Natural killer cell (primary cell): ENCODE measurements around the gene STAT5B. TPM values are rescaled to one million over a fixed set of nuclear protein-coding genes. Genes with fewer than 3 reads are reported as not detected.

Experiments
- ATAC-seq, 3 donors: fragments of 150-1000 bp in 2 of 3; fragments of 200-7000 bp in 1 of 3; cut with Tn5 transposase; 1 replicate in 1 of 3; 2 replicates in 2 of 3; pipeline ENCODE4 v1.10.0; 2021; ENCODE audit warnings: mild to moderate bottlenecking in 2 of 3, moderate library complexity in 2 of 3
- DNase-seq, 2 donors: peaks; one replicate each; pipeline versions ENCODE4 v3.0.0 to v3.0.0-alpha.2; 2013 to 2021; ENCODE audit warnings: mixed read lengths in 1 of 2
- H3K27ac ChIP-seq: one replicate; pipeline ENCODE4 v1.5.1; 2013; ENCODE audit warnings: mild to moderate bottlenecking, low read length
- H3K27me3 ChIP-seq: one replicate; pipeline ENCODE4 v1.6.1; 2013; ENCODE audit warnings: low read length; ENCODE audit not compliant: control insufficient read depth, insufficient read depth
- H3K36me3 ChIP-seq: one replicate; pipeline ENCODE4 v1.6.1; 2013; ENCODE audit warnings: low read length; ENCODE audit not compliant: control insufficient read depth, insufficient read depth
- H3K4me1 ChIP-seq: one replicate; pipeline ENCODE4 v1.6.1; 2013; ENCODE audit warnings: low read length; ENCODE audit not compliant: control insufficient read depth, insufficient read depth
- H3K4me3 ChIP-seq: one replicate; pipeline ENCODE4 v1.5.1; 2013; ENCODE audit warnings: low read length
- H3K9me3 ChIP-seq: one replicate; pipeline ENCODE4 v1.6.1; 2013; ENCODE audit warnings: low read length; ENCODE audit not compliant: control insufficient read depth, insufficient read depth
- H3K27ac Mint-ChIP-seq, 2 donors: one replicate each; pipeline ENCODE4 v1.8.0; 2022; ENCODE audit warnings: mild to moderate bottlenecking in 2 of 2, mixed read lengths in 2 of 2, moderate library complexity in 1 of 2
- H3K27me3 Mint-ChIP-seq, 2 donors: one replicate each; pipeline ENCODE4 v1.8.0; 2022; ENCODE audit warnings: low read depth in 2 of 2, mixed read lengths in 2 of 2
- H3K36me3 Mint-ChIP-seq: one replicate; pipeline ENCODE4 v1.8.0; 2022; ENCODE audit warnings: mixed read lengths
- H3K4me1 Mint-ChIP-seq, 2 donors: one replicate each; pipeline ENCODE4 v1.8.0; 2022; ENCODE audit warnings: mixed read lengths in 2 of 2
- H3K4me3 Mint-ChIP-seq: one replicate; pipeline ENCODE4 v1.8.0; 2022; ENCODE audit warnings: mild to moderate bottlenecking, moderate library complexity, mixed read lengths
- H3K9me3 Mint-ChIP-seq, 2 donors: one replicate each; pipeline ENCODE4 v1.8.0; 2022; ENCODE audit warnings: mixed read lengths in 2 of 2
- CTCF ChIP-seq: fragments of 200-600 bp; IDR thresholded peaks from one replicate; pipeline ENCODE4 v1.8.0; 2022; ENCODE audit warnings: antibody characterized with exemption
- whole genome bisulfite sequencing: methylation state at CpG from one replicate; pipeline ENCODE4 v1.1.7; 2013; ENCODE audit warnings: missing lambda C conversion rate; ENCODE audit not compliant: insufficient coverage; 5-methylcytosine and 5-hydroxymethylcytosine counted together
- intact Hi-C: fragments of 100-400 bp; cut with micrococcal nuclease; formaldehyde crosslinking; loops from one replicate; pipeline ENCODE4 v1.14.2; 2022
- total RNA-seq, 4 donors: library from RNA; stranded (reverse); fragments of 120-200 nt in 1 of 4; gene quantifications; one replicate each; pipeline versions ENCODE4 v1.2.3 to v1.2.4, GENCODE V29; 2013 to 2022

The STAT5B gene
- 100 to 1,000 TPM in 2 of 3 donors, 10 to 100 TPM in 1; 79.9 to 112 (median 103) TPM for total RNA-seq
- total RNA-seq (2013), result 70.5 TPM

- intact Hi-C loops, result loop anchor here (10.0 kb wide), 1 partner anchor 51 kb away; no protein-coding TSS in a partner anchor
- H3K27me3 Mint-ChIP-seq, result no peaks in the 10 kb centered on the region
- Histone ChIP-seq H3K9me3 (no peaks in the 10 kb centered on the region), H3K4me3 (peak within 1 kb of the TSS; percentile 73), H3K4me1 (peaks cover 19% of the 10 kb centered on the region), H3K27ac (peak within 1 kb of the TSS; percentile 74), H3K27me3 (no peaks in the 10 kb centered on the region), H3K36me3 (no peaks in the 10 kb centered on the region)
- peak; percentile 82 to 88 for DNase-seq
- no peaks in the 10 kb centered on the region for H3K36me3 Mint-ChIP-seq
- under 1% methylated on average over 47 of the region's 47 CpGs for WGBS
- peak within 1 kb of the TSS; percentile 98 for H3K4me3 Mint-ChIP-seq
- peaks cover 52 to 56% of the 10 kb centered on the region in 2 donors for H3K4me1 Mint-ChIP-seq
- no peaks in the 10 kb centered on the region for H3K9me3 Mint-ChIP-seq
- ATAC-seq, result peak; percentile 77 to 92 (median 83)
- no peak for TF ChIP-seq CTCF
- peak within 1 kb of the TSS; percentile 88 to 92 for H3K27ac Mint-ChIP-seq
Observed at GRCh38 chr17:42276359-42276608, at the start of gene STAT5B. Gene STAT5B, minus strand, starts transcription at chr17:42276391. Its CDS starts 44,264 bp downstream, at chr17:42232127.

- Mint-ChIP-seq H3K4me1 (peaks cover 8 to 14% of the 10 kb centered on the region in 2 donors), H3K9me3 (no peaks in the 10 kb centered on the region), H3K36me3 (peaks cover 11% of the 10 kb centered on the region), H3K27ac (no peak overlapping the region), H3K27me3 (no peaks in the 10 kb centered on the region), H3K4me3 (no peak overlapping the region)
- DNase-seq, result no peak
- no peak for TF ChIP-seq CTCF
- Histone ChIP-seq H3K9me3 (no peaks in the 10 kb centered on the region), H3K36me3 (peaks cover 72% of the 10 kb centered on the region), H3K27ac (no peak overlapping the region), H3K4me3 (no peak overlapping the region), H3K4me1 (peaks cover 9% of the 10 kb centered on the region), H3K27me3 (no peaks in the 10 kb centered on the region)
- intact Hi-C loops, result no loop called here
- no peak for ATAC-seq
- 92% methylated on average over 7 of the region's 7 CpGs for WGBS
Observed at GRCh38 chr17:42325026-42325425, 48.8 kb upstream of the STAT5B start.

- Histone ChIP-seq H3K27ac (no peak overlapping the region), H3K36me3 (peaks cover 62% of the 10 kb centered on the region), H3K27me3 (no peaks in the 10 kb centered on the region), H3K4me3 (no peak overlapping the region), H3K9me3 (no peaks in the 10 kb centered on the region), H3K4me1 (peaks cover 14% of the 10 kb centered on the region)
- Mint-ChIP-seq H3K27me3 (no peaks in the 10 kb centered on the region), H3K27ac (peak overlapping the region in 1 of 2 donors; percentile 31), H3K4me3 (no peak overlapping the region), H3K4me1 (peaks cover 14 to 20% of the 10 kb centered on the region in 2 donors), H3K9me3 (no peaks in the 10 kb centered on the region), H3K36me3 (peaks cover 11% of the 10 kb centered on the region)
- 97% methylated on average over 5 of the region's 5 CpGs for WGBS
- no peak for DNase-seq
- TF ChIP-seq CTCF, result no peak
- no peak for ATAC-seq
- intact Hi-C loops, result loop anchor here (1.0 to 5.0 kb wide), 4 partner anchors 64 to 204 kb away; partner anchors contain the start of gene STAT3
Observed at GRCh38 chr17:42323268-42323773, 47.1 kb upstream of the STAT5B start.
